H1 (cell line): ENCODE data around the gene FAM228A. TPM values are rescaled to one million over a fixed set of nuclear protein-coding genes. Genes with fewer than 3 reads are reported as not detected.

ENCODE experiments used
- CTCF ChIA-PET: fragments of 300-600 bp; sonication (Branson Sonifier 250); formaldehyde crosslinking; loops from one replicate; lab custom pipeline; 2021; ENCODE audit not compliant: partially characterized antibody; lab: Charles Lee
- POLR2A ChIA-PET: fragments of 300-600 bp; sonication (Branson Sonifier 250); formaldehyde crosslinking; loops from one replicate; lab custom pipeline; 2021; ENCODE audit warnings: inconsistent platforms; ENCODE audit not compliant: partially characterized antibody; lab: Charles Lee
- DNase-seq, 2 experiments: peaks; one replicate each; pipeline versions ENCODE4 v3.0.0 to v3.0.0-alpha.2; 2010 to 2022; ENCODE audit warnings: low spot score in 2 of 2, low read depth in 1 of 2, mixed read lengths in 1 of 2
- FAIRE-seq: peaks from 2 replicates; lab custom pipeline; 2011; peaks lifted over from hg19 to GRCh38; lab: Jason Lieb, UNC
- H2AFZ ChIP-seq: 2 replicates; pipeline ENCODE4 v1.8.1; 2012; ENCODE audit warnings: low read length, inconsistent platforms
- H2AK5ac ChIP-seq: 2 replicates; pipeline ENCODE4 v1.6.1; 2013; ENCODE audit warnings: low read depth, low read length
- H2BK120ac ChIP-seq: replicated peaks from 2 replicates; pipeline ENCODE3; 2013; ENCODE audit warnings: low read depth, low read length, inconsistent platforms
- H2BK12ac ChIP-seq: 2 replicates; pipeline ENCODE4 v1.6.1; 2013; ENCODE audit warnings: low read depth, low read length
- H2BK15ac ChIP-seq: 2 replicates; pipeline ENCODE4 v1.6.1; 2013; ENCODE audit warnings: low read length
- H2BK20ac ChIP-seq: 2 replicates; pipeline ENCODE4 v1.6.1; 2013; ENCODE audit warnings: low read length
- H2BK5ac ChIP-seq: 2 replicates; pipeline ENCODE4 v1.6.1; 2013; ENCODE audit warnings: low read depth, low read length
- H3K14ac ChIP-seq: 2 replicates; pipeline ENCODE4 v1.6.1; 2013; ENCODE audit warnings: inconsistent platforms; ENCODE audit not compliant: insufficient read length
- H3K18ac ChIP-seq: 2 replicates; pipeline ENCODE4 v1.6.1; 2013; ENCODE audit warnings: low read length; ENCODE audit errors: extremely low read depth
- H3K23ac ChIP-seq: 2 replicates; pipeline ENCODE4 v1.6.1; 2013; ENCODE audit warnings: inconsistent platforms; ENCODE audit not compliant: insufficient read length
- H3K23me2 ChIP-seq: 2 replicates; pipeline ENCODE4 v1.6.1; 2013; ENCODE audit warnings: low read depth, low read length
- H3K27ac ChIP-seq: 2 replicates; pipeline ENCODE4 v1.6.1; 2011; ENCODE audit warnings: low read depth, low read length, inconsistent platforms
- H3K27me3 ChIP-seq, 4 experiments: replicated peaks in 1 of 4; 1 replicate in 1 of 4; 2 replicates in 3 of 4; pipeline versions ENCODE4 v1.6.1 to v1.8.1; 2011 to 2013; ENCODE audit warnings: low read length in 3 of 4, mild to moderate bottlenecking in 3 of 4, inconsistent platforms in 2 of 4, mixed read lengths in 2 of 4, moderate library complexity in 1 of 4; ENCODE audit not compliant: control insufficient read depth in 3 of 4, insufficient read depth in 3 of 4; ENCODE audit errors: extremely low read depth in 1 of 4
- H3K36me3 ChIP-seq, 4 experiments: 2 replicates each; pipeline versions ENCODE4 v1.6.1 to v1.8.1; 2011 to 2013; ENCODE audit warnings: mild to moderate bottlenecking in 4 of 4, low read length in 3 of 4, moderate library complexity in 2 of 4, control low read depth in 1 of 4, inconsistent platforms in 1 of 4; ENCODE audit not compliant: insufficient read depth in 4 of 4, control insufficient read depth in 2 of 4
- H3K4ac ChIP-seq: replicated peaks from 2 replicates; pipeline ENCODE3; 2013; ENCODE audit warnings: low read length, low read depth, mixed read lengths, inconsistent platforms; ENCODE audit not compliant: insufficient read length
- H3K4me1 ChIP-seq, 4 experiments: replicated peaks in 1 of 4; 1 replicate in 1 of 4; 2 replicates in 3 of 4; pipeline versions ENCODE4 v1.6.1 to v1.8.1; 2011 to 2013; ENCODE audit warnings: low read length in 3 of 4, inconsistent platforms in 2 of 4, mixed read lengths in 1 of 4; ENCODE audit not compliant: insufficient read depth in 4 of 4, control insufficient read depth in 3 of 4
- H3K4me2 ChIP-seq, 2 experiments: 2 replicates each; pipeline versions ENCODE4 v1.6.1 to v1.8.1; 2011 to 2013; ENCODE audit warnings: low read depth in 2 of 2, low read length in 2 of 2, control low read depth in 1 of 2, inconsistent platforms in 1 of 2, mild to moderate bottlenecking in 1 of 2; ENCODE audit not compliant: insufficient read depth in 1 of 2
- H3K4me3 ChIP-seq, 4 experiments: fragments of 200-600, 300-600 bp in 1 of 4; sonication (generic), shearing (Covaris generic), sonication (Bioruptor Twin) in 1 of 4; 2 replicates each; pipeline versions ENCODE4 v1.5.1 to v1.8.1; 2011 to 2016; ENCODE audit warnings: low read length in 4 of 4, low read depth in 3 of 4, control low read depth in 2 of 4, inconsistent platforms in 2 of 4, mild to moderate bottlenecking in 2 of 4, mixed read lengths in 1 of 4, moderate library complexity in 1 of 4; ENCODE audit not compliant: insufficient read depth in 2 of 4; ENCODE audit errors: extremely low read depth in 1 of 4
- H3K56ac ChIP-seq: replicated peaks from 2 replicates; pipeline ENCODE3; 2013; ENCODE audit warnings: low read depth, mild to moderate bottlenecking, mixed read lengths, low read length, inconsistent platforms; ENCODE audit not compliant: insufficient read length
- H3K79me1 ChIP-seq: 2 replicates; pipeline ENCODE4 v1.6.1; 2013; ENCODE audit warnings: low read depth, low read length, control low read depth
- H3K79me2 ChIP-seq, 2 experiments: 2 replicates each; pipeline versions ENCODE4 v1.6.1 to v1.8.1; 2012 to 2013; ENCODE audit warnings: low read length in 2 of 2, mild to moderate bottlenecking in 2 of 2, inconsistent platforms in 1 of 2; ENCODE audit not compliant: insufficient read depth in 2 of 2, control insufficient read depth in 1 of 2
- H3K9ac ChIP-seq, 4 experiments: replicated peaks in 1 of 4; 1 replicate in 1 of 4; 2 replicates in 3 of 4; pipeline versions ENCODE4 v1.6.1 to v1.8.1; 2011 to 2013; ENCODE audit warnings: low read depth in 3 of 4, low read length in 3 of 4, control low read depth in 2 of 4, mild to moderate bottlenecking in 2 of 4, moderate library complexity in 2 of 4, inconsistent platforms in 1 of 4; ENCODE audit errors: extremely low read depth in 1 of 4
- H3K9me3 ChIP-seq, 2 experiments: 2 replicates each; pipeline versions ENCODE4 v1.6.1 to v1.8.1; 2012 to 2013; ENCODE audit warnings: mild to moderate bottlenecking in 2 of 2, moderate library complexity in 2 of 2, control low read depth in 1 of 2, inconsistent platforms in 1 of 2, low read depth in 1 of 2, low read length in 1 of 2, mixed read lengths in 1 of 2; ENCODE audit not compliant: insufficient read depth in 2 of 2
- H4K20me1 ChIP-seq, 2 experiments: replicated peaks in 1 of 2; 2 replicates each; pipeline versions ENCODE3 to v1.8.1; 2011 to 2013; ENCODE audit warnings: inconsistent platforms in 2 of 2, low read length in 2 of 2, mild to moderate bottlenecking in 1 of 2; ENCODE audit not compliant: insufficient read depth in 2 of 2, control insufficient read depth in 1 of 2
- H4K5ac ChIP-seq: 2 replicates; pipeline ENCODE4 v1.6.1; 2013; ENCODE audit warnings: low read length, low read depth, mixed read lengths, inconsistent platforms; ENCODE audit not compliant: insufficient read length
- H4K8ac ChIP-seq: 2 replicates; pipeline ENCODE4 v1.8.0; 2013; ENCODE audit warnings: mild to moderate bottlenecking, moderate library complexity, low read length, inconsistent platforms; ENCODE audit not compliant: insufficient read depth; ENCODE audit errors: extremely low read depth
- H4K91ac ChIP-seq: replicated peaks from 2 replicates; pipeline ENCODE3; 2013; ENCODE audit warnings: low read length, mixed read lengths, inconsistent platforms; ENCODE audit not compliant: insufficient read length
- CTCF ChIP-seq, 3 experiments: IDR thresholded peaks; 1 replicate in 2 of 3; 2 replicates in 1 of 3; pipeline versions ENCODE4 v1.5.1 to v1.6.1; 2011; ENCODE audit warnings: low read length in 3 of 3, mild to moderate bottlenecking in 3 of 3, inconsistent platforms in 2 of 3, low read depth in 1 of 3, moderate library complexity in 1 of 3; ENCODE audit not compliant: insufficient read depth in 1 of 3; ENCODE audit errors: control extremely low read depth in 1 of 3
- E2F6 ChIP-seq: IDR thresholded peaks from 2 replicates; pipeline ENCODE4 v1.6.1; 2012; ENCODE audit warnings: inconsistent platforms
- MAX ChIP-seq: IDR thresholded peaks from 2 replicates; pipeline ENCODE4 v1.6.1; 2012; ENCODE audit warnings: inconsistent platforms
- SP2 ChIP-seq: IDR thresholded peaks from 2 replicates; pipeline ENCODE4 v1.6.1; 2012; ENCODE audit warnings: mild to moderate bottlenecking, low read length, inconsistent platforms
- WGBS, 2 experiments: shearing (Covaris generic) in 1 of 2; methylation state at CpG; one replicate each; pipeline versions ENCODE4 v1.1.6 to v1.1.7; 2013 to 2015; ENCODE audit warnings: low lambda C conversion rate in 2 of 2, mixed read lengths in 2 of 2, inconsistent platforms in 1 of 2, low coverage in 1 of 2, missing lambda C conversion rate in 1 of 2; ENCODE audit not compliant: insufficient replicate concordance in 2 of 2, insufficient coverage in 1 of 2, insufficient read length in 1 of 2; ENCODE audit errors: extremely low coverage in 1 of 2, missing lambda C conversion rate in 1 of 2; 5-methylcytosine and 5-hydroxymethylcytosine counted together
- polyA plus RNA-seq, 7 experiments: library from polyadenylated mRNA; depleted of rRNA in 3 of 7; stranded (reverse) in 5 of 7; unstranded in 2 of 7; fragments of >200 nt in 5 of 7; fragments of 200-250 nt in 2 of 7; gene quantifications; 1 replicate in 5 of 7; 2 replicates in 1 of 7; 4 replicates in 1 of 7; pipeline versions ENCODE4 v1.2.1 to v1.2.3, GENCODE V29; 2011 to 2013; ENCODE audit warnings: missing spikeins in 2 of 7, mixed read lengths in 2 of 7
- total RNA-seq: library from RNA; stranded (reverse); fragmentation: NEBNext Ultra II Directional; extraction: Animal tissue kit (Norgen Biotek cat#: 25700); gene quantifications from 2 replicates; pipeline ENCODE4 v1.2.1, GENCODE V29; 2021

The FAM228A gene
- total and polyA plus RNA-seq, 2 of the 8 experiments (the other 6 are each of a cell fraction or from before 2014, with no cell fraction given): not detected

- Histone ChIP-seq H3K79me1 (no peaks in the 10 kb centered on the region), H3K79me2 (no peaks in the 10 kb centered on the region), H4K91ac (no peak overlapping the region), H3K4ac (no peak overlapping the region), H4K8ac (no peak overlapping the region), H2AK5ac (no peak overlapping the region), H2BK15ac (no peak overlapping the region), H3K23ac (no peak overlapping the region), H2BK5ac (no peak overlapping the region), H3K9me3 (no peaks in the 10 kb centered on the region), H3K27me3 (peaks cover 0 to 2% (median 0%) of the 10 kb centered on the region in 4 experiments; a peak in 3 of 7 replicates), H3K4me1 (no peaks in the 10 kb centered on the region), H4K20me1 (no peaks in the 10 kb centered on the region), H2AFZ (no peak overlapping the region), H3K56ac (no peak overlapping the region), H2BK120ac (no peak overlapping the region), H3K36me3 (no peaks in the 10 kb centered on the region), H3K4me3 (no peak overlapping the region), H3K23me2 (no peaks in the 10 kb centered on the region), H3K14ac (no peak overlapping the region), H3K27ac (no peak overlapping the region), H3K9ac (no peak overlapping the region), H3K4me2 (no peak overlapping the region), H2BK12ac (no peak overlapping the region), H4K5ac (no peak overlapping the region), H3K18ac (no peak overlapping the region), H2BK20ac (no peak overlapping the region)
- FAIRE-seq (no peak), DNase-seq (peak in 1 of 2 experiments; percentile 43)
- WGBS, 2 experiments: 89% methylated on average over 10 of the region's 10 CpGs; no CpG with 5 or more reads in 1 of the 2 experiments
- ChIA-PET CTCF (interaction anchor here (1.2 kb wide), 1 partner anchor 22 kb away, joined by 3 read pairs; no protein-coding TSS in a partner anchor), POLR2A (no interaction called here)
- peak; percentile 85 for TF ChIP-seq MAX
- no peak for TF ChIP-seq SP2
- peak; percentile 88 for TF ChIP-seq E2F6
- peak in 1 of 3 experiments; percentile 1; a peak in 1 of 4 replicates for TF ChIP-seq CTCF (IDR thresholded peaks at IDR 0.05; ENCODE audit: control extremely low read depth in 1 of 3, insufficient read depth in 1 of 3, low read depth in 1 of 3, low read length in 3 of 3)
These were observed 14.7 kb downstream of the FAM228A start for GRCh38 chr2:24189551-24189950.
